GM12878 (cell line): ENCODE measurements around the gene NLRP9.

Source experiments
- BRCA1 ChIP-seq: IDR thresholded peaks from 2 replicates; pipeline ENCODE4 v1.6.1; 2011; ENCODE audit warnings: low read depth, low read length, improper control_type of control experiment
- CBX5 ChIP-seq: sonication (generic); IDR thresholded peaks from 2 replicates; pipeline ENCODE4 v1.6.1; 2016; ENCODE audit warnings: low read depth, moderate library complexity, mild to moderate bottlenecking, inconsistent platforms
- EZH2 ChIP-seq: IDR thresholded peaks from 2 replicates; pipeline ENCODE4 v1.6.1; 2012; ENCODE audit warnings: low read depth, mild to moderate bottlenecking, control low read depth, inconsistent platforms, low read length, borderline replicate concordance; ENCODE audit not compliant: control insufficient read depth
- NFYA ChIP-seq: IDR thresholded peaks from 2 replicates; pipeline ENCODE4 v1.6.1; 2011; ENCODE audit warnings: low read depth, mild to moderate bottlenecking, low read length, improper control_type of control experiment, borderline replicate concordance
- RAD21 ChIP-seq: IDR thresholded peaks from 2 replicates; pipeline ENCODE4 v1.6.1; 2011; ENCODE audit warnings: mild to moderate bottlenecking, low read depth, low read length, moderate library complexity; ENCODE audit not compliant: insufficient read depth
- SIN3A ChIP-seq: IDR thresholded peaks from 2 replicates; pipeline ENCODE4 v1.6.1; 2012; ENCODE audit warnings: low read depth, low read length, improper control_type of control experiment
- SP1 ChIP-seq: IDR thresholded peaks from one replicate; pipeline ENCODE4 v1.6.1; 2011; ENCODE audit warnings: low read depth, low read length
- STAT3 ChIP-seq: IDR thresholded peaks from 2 replicates; pipeline ENCODE4 v1.6.1; 2011; ENCODE audit warnings: low read depth, low read length, improper control_type of control experiment
- TCF7 ChIP-seq: IDR thresholded peaks from 2 replicates; pipeline ENCODE4 v1.6.1; 2014; ENCODE audit warnings: antibody characterized with exemption, borderline replicate concordance
- YBX1 ChIP-seq: fragments of 450-650 bp; IDR thresholded peaks from 2 replicates; pipeline ENCODE4 v1.6.1; 2016; ENCODE audit warnings: antibody characterized with exemption
- TF ChIP-seq, protein P1 (sequence below), 3 experiments: IDR thresholded peaks in 2 of 3; conservative IDR thresholded peaks in 1 of 3; 2 replicates each; pipeline ENCODE4 v1.5.1; 2011; ENCODE audit warnings: low read depth in 3 of 3, low read length in 3 of 3, mild to moderate bottlenecking in 3 of 3, control low read depth in 2 of 3, moderate library complexity in 2 of 3, inconsistent platforms in 1 of 3, mixed read lengths in 1 of 3; ENCODE audit not compliant: control insufficient read depth in 2 of 3, insufficient read depth in 1 of 3; ENCODE audit errors: extremely low read depth in 1 of 3
- TF ChIP-seq, protein P2 (sequence below): fragments of 450-650 bp; IDR thresholded peaks from 2 replicates; pipeline ENCODE4 v1.6.1; 2018; ENCODE audit warnings: mild to moderate bottlenecking, low read depth, moderate library complexity; ENCODE audit not compliant: partially characterized antibody
- TF ChIP-seq, protein P3 (sequence below): IDR thresholded peaks from 2 replicates; pipeline ENCODE4 v1.6.1; 2012; ENCODE audit warnings: low read depth, low read length, improper control_type of control experiment

DNA sequence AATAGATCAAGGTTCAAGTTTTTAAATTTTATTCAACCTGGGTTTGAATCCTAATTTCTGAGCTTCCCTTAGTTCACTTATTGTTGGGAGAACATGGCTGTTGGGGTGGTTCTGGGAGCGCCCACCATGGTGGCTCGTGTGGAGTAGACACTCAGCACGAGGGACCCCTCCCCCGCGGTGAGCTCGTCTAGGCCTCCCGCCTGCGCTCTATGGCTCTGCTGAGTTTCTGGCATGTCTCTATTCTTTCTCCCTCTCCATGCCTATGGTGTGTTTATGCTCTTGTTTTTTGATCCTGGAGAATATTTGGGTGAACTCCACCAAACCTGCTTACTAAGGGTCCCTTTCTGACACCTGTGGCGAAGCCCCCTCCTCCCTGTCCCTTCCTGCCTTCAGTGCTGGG is 64.7 kb downstream of the NLRP9 start:
- TF ChIP-seq, protein P1, sequence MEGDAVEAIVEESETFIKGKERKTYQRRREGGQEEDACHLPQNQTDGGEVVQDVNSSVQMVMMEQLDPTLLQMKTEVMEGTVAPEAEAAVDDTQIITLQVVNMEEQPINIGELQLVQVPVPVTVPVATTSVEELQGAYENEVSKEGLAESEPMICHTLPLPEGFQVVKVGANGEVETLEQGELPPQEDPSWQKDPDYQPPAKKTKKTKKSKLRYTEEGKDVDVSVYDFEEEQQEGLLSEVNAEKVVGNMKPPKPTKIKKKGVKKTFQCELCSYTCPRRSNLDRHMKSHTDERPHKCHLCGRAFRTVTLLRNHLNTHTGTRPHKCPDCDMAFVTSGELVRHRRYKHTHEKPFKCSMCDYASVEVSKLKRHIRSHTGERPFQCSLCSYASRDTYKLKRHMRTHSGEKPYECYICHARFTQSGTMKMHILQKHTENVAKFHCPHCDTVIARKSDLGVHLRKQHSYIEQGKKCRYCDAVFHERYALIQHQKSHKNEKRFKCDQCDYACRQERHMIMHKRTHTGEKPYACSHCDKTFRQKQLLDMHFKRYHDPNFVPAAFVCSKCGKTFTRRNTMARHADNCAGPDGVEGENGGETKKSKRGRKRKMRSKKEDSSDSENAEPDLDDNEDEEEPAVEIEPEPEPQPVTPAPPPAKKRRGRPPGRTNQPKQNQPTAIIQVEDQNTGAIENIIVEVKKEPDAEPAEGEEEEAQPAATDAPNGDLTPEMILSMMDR (IDR thresholded peaks at IDR 0.05 in 2 of 3, conservative IDR thresholded peaks at IDR 0.05 in 1 of 3; ENCODE audit: control insufficient read depth in 2 of 3, extremely low read depth in 1 of 3, insufficient read depth in 1 of 3, low read depth in 3 of 3, low read length in 3 of 3) = no peak
- TF ChIP-seq, protein P2, sequence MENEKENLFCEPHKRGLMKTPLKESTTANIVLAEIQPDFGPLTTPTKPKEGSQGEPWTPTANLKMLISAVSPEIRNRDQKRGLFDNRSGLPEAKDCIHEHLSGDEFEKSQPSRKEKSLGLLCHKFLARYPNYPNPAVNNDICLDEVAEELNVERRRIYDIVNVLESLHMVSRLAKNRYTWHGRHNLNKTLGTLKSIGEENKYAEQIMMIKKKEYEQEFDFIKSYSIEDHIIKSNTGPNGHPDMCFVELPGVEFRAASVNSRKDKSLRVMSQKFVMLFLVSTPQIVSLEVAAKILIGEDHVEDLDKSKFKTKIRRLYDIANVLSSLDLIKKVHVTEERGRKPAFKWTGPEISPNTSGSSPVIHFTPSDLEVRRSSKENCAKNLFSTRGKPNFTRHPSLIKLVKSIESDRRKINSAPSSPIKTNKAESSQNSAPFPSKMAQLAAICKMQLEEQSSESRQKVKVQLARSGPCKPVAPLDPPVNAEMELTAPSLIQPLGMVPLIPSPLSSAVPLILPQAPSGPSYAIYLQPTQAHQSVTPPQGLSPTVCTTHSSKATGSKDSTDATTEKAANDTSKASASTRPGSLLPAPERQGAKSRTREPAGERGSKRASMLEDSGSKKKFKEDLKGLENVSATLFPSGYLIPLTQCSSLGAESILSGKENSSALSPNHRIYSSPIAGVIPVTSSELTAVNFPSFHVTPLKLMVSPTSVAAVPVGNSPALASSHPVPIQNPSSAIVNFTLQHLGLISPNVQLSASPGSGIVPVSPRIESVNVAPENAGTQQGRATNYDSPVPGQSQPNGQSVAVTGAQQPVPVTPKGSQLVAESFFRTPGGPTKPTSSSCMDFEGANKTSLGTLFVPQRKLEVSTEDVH = no peak
- TF ChIP-seq TCF7 (no peak), SIN3A (no peak), CBX5 (no peak), YBX1 (no peak), EZH2 (no peak), STAT3 (no peak), SP1 (no peak), RAD21 (no peak), NFYA (no peak), BRCA1 (no peak)
- TF ChIP-seq, protein P3, sequence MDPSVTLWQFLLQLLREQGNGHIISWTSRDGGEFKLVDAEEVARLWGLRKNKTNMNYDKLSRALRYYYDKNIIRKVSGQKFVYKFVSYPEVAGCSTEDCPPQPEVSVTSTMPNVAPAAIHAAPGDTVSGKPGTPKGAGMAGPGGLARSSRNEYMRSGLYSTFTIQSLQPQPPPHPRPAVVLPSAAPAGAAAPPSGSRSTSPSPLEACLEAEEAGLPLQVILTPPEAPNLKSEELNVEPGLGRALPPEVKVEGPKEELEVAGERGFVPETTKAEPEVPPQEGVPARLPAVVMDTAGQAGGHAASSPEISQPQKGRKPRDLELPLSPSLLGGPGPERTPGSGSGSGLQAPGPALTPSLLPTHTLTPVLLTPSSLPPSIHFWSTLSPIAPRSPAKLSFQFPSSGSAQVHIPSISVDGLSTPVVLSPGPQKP = no peak
